CD4-positive, CD25-positive, alpha-beta regulatory T cell (primary cell): ENCODE data around the gene LRMDA. TPM values are rescaled to one million over a fixed set of nuclear protein-coding genes. Genes with fewer than 3 reads are reported as not detected.
"Not testable (repeated sequence)": the region's sequence is repeated elsewhere in the genome, so short reads cannot be mapped to it uniquely, and the experiment has no call there.

Experiments
- ATAC-seq, 2 donors: fragments of 150-1000 bp; cut with Tn5 transposase; one replicate each; pipeline ENCODE4 v1.10.0; 2021; ENCODE audit warnings: low read depth in 2 of 2, moderate number of reproducible peaks in 2 of 2, moderate library complexity in 1 of 2
- DNase-seq, 3 donors: peaks; one replicate each; pipeline versions ENCODE4 v3.0.0 to v3.0.0-alpha.2; 2012 to 2022; ENCODE audit warnings: mixed read lengths in 1 of 3
- H3K27ac ChIP-seq: one replicate; pipeline ENCODE4 v1.7.0; 2013; ENCODE audit warnings: mild to moderate bottlenecking, low read length; ENCODE audit not compliant: insufficient read depth, poor library complexity, severe bottlenecking
- H3K27me3 ChIP-seq: one replicate; pipeline ENCODE4 v1.7.0; 2013; ENCODE audit warnings: low read length; ENCODE audit not compliant: control insufficient read depth, insufficient read depth
- H3K36me3 ChIP-seq: one replicate; pipeline ENCODE4 v1.7.0; 2013; ENCODE audit warnings: mild to moderate bottlenecking, low read length, moderate library complexity; ENCODE audit not compliant: control insufficient read depth, insufficient read depth
- H3K4me1 ChIP-seq: 2 replicates; pipeline ENCODE4 v1.7.0; 2013; ENCODE audit warnings: mild to moderate bottlenecking, low read length; ENCODE audit not compliant: insufficient read depth, control insufficient read depth, poor library complexity, severe bottlenecking
- H3K4me3 ChIP-seq: one replicate; pipeline ENCODE4 v1.7.0; 2013; ENCODE audit warnings: low read depth, mild to moderate bottlenecking, low read length, moderate library complexity
- H3K9me3 ChIP-seq, 2 experiments: 1 replicate in 1 of 2; 2 replicates in 1 of 2; pipeline ENCODE4 v1.7.0; 2013; ENCODE audit warnings: low read length in 2 of 2, mild to moderate bottlenecking in 1 of 2, moderate library complexity in 1 of 2; ENCODE audit not compliant: control insufficient read depth in 2 of 2
- H3K27ac Mint-ChIP-seq, 3 donors: one replicate each; pipeline ENCODE4 v1.8.0; 2020 to 2022; ENCODE audit warnings: mild to moderate bottlenecking in 3 of 3, mixed read lengths in 3 of 3, moderate library complexity in 2 of 3
- H3K27me3 Mint-ChIP-seq: one replicate; pipeline ENCODE4 v1.8.0; 2022; ENCODE audit warnings: mild to moderate bottlenecking, mixed read lengths
- H3K36me3 Mint-ChIP-seq: one replicate; pipeline ENCODE4 v1.8.0; 2020; ENCODE audit warnings: mixed read lengths
- H3K4me1 Mint-ChIP-seq, 4 donors: one replicate each; pipeline ENCODE4 v1.8.0; 2020 to 2022; ENCODE audit warnings: mixed read lengths in 4 of 4, mild to moderate bottlenecking in 1 of 4
- H3K4me3 Mint-ChIP-seq, 4 donors: one replicate each; pipeline ENCODE4 v1.8.0; 2020 to 2022; ENCODE audit warnings: mild to moderate bottlenecking in 4 of 4, mixed read lengths in 4 of 4, moderate library complexity in 3 of 4
- H3K9me3 Mint-ChIP-seq, 7 donors: one replicate each; pipeline ENCODE4 v1.8.0; 2020 to 2022; ENCODE audit warnings: mixed read lengths in 7 of 7, mild to moderate bottlenecking in 3 of 7, moderate library complexity in 2 of 7
- polyA plus RNA-seq, 4 donors: library from polyadenylated mRNA; unstranded; fragments of 300-500 nt; fragmentation: Illumina TruSeq; gene quantifications; one replicate each; pipeline ENCODE4 v1.2.3, GENCODE V29; 2021
- total RNA-seq: library from RNA; stranded (reverse); gene quantifications from one replicate; pipeline ENCODE4 v1.2.3, GENCODE V29; 2022

Gene LRMDA
- total and polyA plus RNA-seq, 5 donors from 2014 or later: 0.10 TPM; not detected in 4

GRCh38 chr10:76130892-76131291 is 699.5 kb downstream of the LRMDA start:
- H3K27me3 ChIP-seq: no peaks in the 10 kb centered on the region
- Mint-ChIP-seq H3K27ac (no peak overlapping the region), H3K9me3 (peaks cover 0 to 5% (median 0%) of the 10 kb centered on the region in 7 donors), H3K4me1 (peaks cover 0 to 27% (median 2%) of the 10 kb centered on the region in 4 donors), H3K27me3 (no peaks in the 10 kb centered on the region), H3K36me3 (no peaks in the 10 kb centered on the region), H3K4me3 (no peak overlapping the region)
- no peaks in the 10 kb centered on the region for H3K9me3 ChIP-seq
- DNase-seq (no peak), ATAC-seq (no peak)
- no peaks in the 10 kb centered on the region for H3K4me1 ChIP-seq
- H3K4me3 ChIP-seq: no peak overlapping the region
- H3K27ac ChIP-seq: no peak overlapping the region
- H3K36me3 ChIP-seq: no peaks in the 10 kb centered on the region

GRCh38 chr10:76133597-76134255 is 702.3 kb downstream of the LRMDA start:
- DNase-seq: no peak
- no peaks in the 10 kb centered on the region for H3K36me3 ChIP-seq
- Mint-ChIP-seq H3K36me3 (no peaks in the 10 kb centered on the region), H3K27me3 (no peaks in the 10 kb centered on the region), H3K9me3 (peaks cover 0 to 5% (median 0%) of the 10 kb centered on the region in 7 donors), H3K4me1 (peaks cover 0 to 19% (median 1%) of the 10 kb centered on the region in 4 donors), H3K27ac (no peak overlapping the region), H3K4me3 (no peak overlapping the region)
- H3K9me3 ChIP-seq: no peaks in the 10 kb centered on the region
- no peak overlapping the region for H3K4me3 ChIP-seq
- no peak for ATAC-seq
- no peaks in the 10 kb centered on the region for H3K4me1 ChIP-seq
- H3K27me3 ChIP-seq: no peaks in the 10 kb centered on the region
- no peak overlapping the region for H3K27ac ChIP-seq

- Mint-ChIP-seq H3K36me3 (no peaks in the 10 kb centered on the region), H3K4me3 (no peak overlapping the region), H3K27me3 (no peaks in the 10 kb centered on the region), H3K9me3 (peaks cover 0 to 5% (median 0%) of the 10 kb centered on the region in 7 donors), H3K27ac (no peak overlapping the region), H3K4me1 (peaks cover 0 to 32% (median 4%) of the 10 kb centered on the region in 4 donors)
- Histone ChIP-seq H3K27me3 (no peaks in the 10 kb centered on the region), H3K27ac (no peak overlapping the region), H3K4me1 (no peaks in the 10 kb centered on the region), H3K9me3 (no peaks in the 10 kb centered on the region), H3K4me3 (no peak overlapping the region), H3K36me3 (no peaks in the 10 kb centered on the region)
- ATAC-seq (no peak), DNase-seq (no peak)
Observed at GRCh38 chr10:76136961-76137360, 705.5 kb downstream of the LRMDA start.

- H3K27ac Mint-ChIP-seq: peak overlapping the region in 2 of 3 donors; percentile 38 to 94
- no peaks in the 10 kb centered on the region for H3K4me1 ChIP-seq
- H3K4me3 ChIP-seq: no peak overlapping the region
- no peak overlapping the region for H3K4me3 Mint-ChIP-seq
- H3K27ac ChIP-seq: no peak overlapping the region
- peaks cover 0 to 5% (median 0%) of the 10 kb centered on the region in 7 donors for H3K9me3 Mint-ChIP-seq
- H3K36me3 ChIP-seq: no peaks in the 10 kb centered on the region
- ATAC-seq (no peak), DNase-seq (no peak)
- no peaks in the 10 kb centered on the region for H3K36me3 Mint-ChIP-seq
- H3K27me3 Mint-ChIP-seq: no peaks in the 10 kb centered on the region
- no peaks in the 10 kb centered on the region for H3K9me3 ChIP-seq
- H3K27me3 ChIP-seq: no peaks in the 10 kb centered on the region
- peaks cover 0 to 27% (median 2%) of the 10 kb centered on the region in 4 donors for H3K4me1 Mint-ChIP-seq
Observed at GRCh38 chr10:76138286-76138685, 706.9 kb downstream of the LRMDA start.

- DNase-seq (peak in 1 of 3 donors; percentile 1), ATAC-seq (no peak)
- no peaks in the 10 kb centered on the region for H3K27me3 Mint-ChIP-seq
- peak overlapping the region; percentile 38 to 94 (median 65) for H3K27ac Mint-ChIP-seq
- peaks cover 0 to 24% (median 2%) of the 10 kb centered on the region in 4 donors for H3K4me1 Mint-ChIP-seq
- H3K4me1 ChIP-seq: no peaks in the 10 kb centered on the region
- no peaks in the 10 kb centered on the region for H3K36me3 ChIP-seq
- H3K27me3 ChIP-seq: no peaks in the 10 kb centered on the region
- H3K4me3 ChIP-seq: no peak overlapping the region
- peaks cover 0 to 5% (median 0%) of the 10 kb centered on the region in 7 donors for H3K9me3 Mint-ChIP-seq
- peak overlapping the region in 1 of 4 donors; percentile 61 for H3K4me3 Mint-ChIP-seq
- H3K27ac ChIP-seq: peak overlapping the region; percentile 68
- H3K9me3 ChIP-seq: no peaks in the 10 kb centered on the region
- H3K36me3 Mint-ChIP-seq: no peaks in the 10 kb centered on the region
Observed at GRCh38 chr10:76138906-76139305, 707.5 kb downstream of the LRMDA start.

GRCh38 chr10:76139431-76139830 is 708.0 kb downstream of the LRMDA start:
- no peaks in the 10 kb centered on the region for H3K27me3 ChIP-seq
- DNase-seq (peak in 2 of 3 donors; percentile 61 to 71), ATAC-seq (peak; percentile 78 to 79)
- peak overlapping the region; percentile 68 for H3K27ac ChIP-seq
- no peaks in the 10 kb centered on the region for H3K36me3 ChIP-seq
- no peaks in the 10 kb centered on the region for H3K9me3 ChIP-seq
- peak overlapping the region in 3 of 4 donors; percentile 4 to 61 (median 18) for H3K4me3 Mint-ChIP-seq
- H3K27me3 Mint-ChIP-seq: no peaks in the 10 kb centered on the region
- H3K9me3 Mint-ChIP-seq: peaks cover 0 to 5% (median 0%) of the 10 kb centered on the region in 7 donors
- H3K4me1 Mint-ChIP-seq: peaks cover 0 to 22% (median 2%) of the 10 kb centered on the region in 4 donors
- peak overlapping the region; percentile 82 to 94 (median 83) for H3K27ac Mint-ChIP-seq
- no peaks in the 10 kb centered on the region for H3K4me1 ChIP-seq
- H3K4me3 ChIP-seq: no peak overlapping the region
- H3K36me3 Mint-ChIP-seq: no peaks in the 10 kb centered on the region

GRCh38 chr10:76141376-76141775 is 710.0 kb downstream of the LRMDA start:
- peaks cover 0 to 5% (median 2%) of the 10 kb centered on the region in 7 donors for H3K9me3 Mint-ChIP-seq
- no peak overlapping the region for H3K4me3 ChIP-seq
- no peaks in the 10 kb centered on the region for H3K27me3 Mint-ChIP-seq
- H3K36me3 Mint-ChIP-seq: no peaks in the 10 kb centered on the region
- no peak for ATAC-seq
- no peaks in the 10 kb centered on the region for H3K4me1 ChIP-seq
- peak overlapping the region; percentile 53 for H3K27ac ChIP-seq
- H3K27me3 ChIP-seq: no peaks in the 10 kb centered on the region
- H3K27ac Mint-ChIP-seq: peak overlapping the region in 1 of 3 donors; percentile 94
- H3K36me3 ChIP-seq: no peaks in the 10 kb centered on the region
- no peak overlapping the region for H3K4me3 Mint-ChIP-seq
- peaks cover 0 to 22% (median 2%) of the 10 kb centered on the region in 4 donors for H3K4me1 Mint-ChIP-seq
- no peak for DNase-seq
- no peaks in the 10 kb centered on the region for H3K9me3 ChIP-seq

GRCh38 chr10:76148217-76148616 is 716.8 kb downstream of the LRMDA start:
- H3K4me3 Mint-ChIP-seq, H3K4me1 Mint-ChIP-seq, H3K27ac Mint-ChIP-seq, H3K9me3 ChIP-seq, H3K36me3 Mint-ChIP-seq, H3K27me3 ChIP-seq, DNase-seq, ATAC-seq, H3K36me3 ChIP-seq, H3K27me3 Mint-ChIP-seq, H3K27ac ChIP-seq, H3K4me3 ChIP-seq, H3K4me1 ChIP-seq: not testable (repeated sequence)
- peaks cover 0 to 11% (median 4%) of the 10 kb centered on the region in 7 donors for H3K9me3 Mint-ChIP-seq
